Measurements from ENCODE around the gene IFT43. TPM values are rescaled to one million over a fixed set of nuclear protein-coding genes. Genes with fewer than 3 reads are reported as not detected.

The IFT43 gene
- total and polyA plus RNA-seq, 5 donors from 2014 or later = 9.9 to 20.0 (median 15.7) TPM

DNA sequence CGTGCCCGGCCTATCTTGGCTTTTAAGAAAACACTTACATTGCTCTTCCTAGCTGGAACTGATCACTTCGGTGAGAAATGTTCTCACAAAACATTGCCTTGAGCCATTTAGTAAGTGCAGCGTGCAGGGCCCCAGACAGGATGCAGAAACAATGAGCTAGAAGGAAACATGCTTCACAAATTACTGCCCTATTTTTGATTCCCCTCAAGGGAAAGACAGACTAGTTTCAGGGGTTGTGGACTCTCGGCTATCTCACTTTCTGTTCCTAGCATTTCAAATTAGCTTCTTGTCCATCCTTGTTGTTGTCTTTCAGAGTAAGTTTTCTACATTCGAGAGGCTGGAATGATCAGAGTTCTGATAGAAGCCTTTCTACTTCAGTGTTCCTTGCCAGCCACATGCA, 25.3 kb upstream of the IFT43 start:
- H3K4me1 Mint-ChIP-seq = no peaks in the 10 kb centered on the region
- peaks cover 3% of the 10 kb centered on the region for H3K36me3 ChIP-seq (ENCODE audit: control insufficient read depth, insufficient read depth, low read length)
- H3K4me3 Mint-ChIP-seq = no peak overlapping the region
- H3K27me3 Mint-ChIP-seq = no peaks in the 10 kb centered on the region
- no peak overlapping the region for H3K27ac ChIP-seq (ENCODE audit: insufficient read depth, low read length, poor library complexity, severe bottlenecking)
- H3K36me3 Mint-ChIP-seq = peaks cover 22% of the 10 kb centered on the region
- H3K4me1 ChIP-seq (ENCODE audit: control insufficient read depth, insufficient read depth, low read length, poor library complexity, severe bottlenecking) = no peaks in the 10 kb centered on the region
- H3K4me3 ChIP-seq (ENCODE audit: low read depth, low read length) = no peak overlapping the region
- no peaks in the 10 kb centered on the region for H3K27me3 ChIP-seq (ENCODE audit: control insufficient read depth, insufficient read depth, low read length)
- DNase-seq = no peak
- ATAC-seq (ENCODE audit: low read depth in 2 of 2) = no peak
- no peaks in the 10 kb centered on the region for H3K9me3 ChIP-seq (ENCODE audit: control insufficient read depth in 2 of 2, low read length in 2 of 2)
- no peak overlapping the region for H3K27ac Mint-ChIP-seq
- H3K9me3 Mint-ChIP-seq = no peaks in the 10 kb centered on the region

DNA sequence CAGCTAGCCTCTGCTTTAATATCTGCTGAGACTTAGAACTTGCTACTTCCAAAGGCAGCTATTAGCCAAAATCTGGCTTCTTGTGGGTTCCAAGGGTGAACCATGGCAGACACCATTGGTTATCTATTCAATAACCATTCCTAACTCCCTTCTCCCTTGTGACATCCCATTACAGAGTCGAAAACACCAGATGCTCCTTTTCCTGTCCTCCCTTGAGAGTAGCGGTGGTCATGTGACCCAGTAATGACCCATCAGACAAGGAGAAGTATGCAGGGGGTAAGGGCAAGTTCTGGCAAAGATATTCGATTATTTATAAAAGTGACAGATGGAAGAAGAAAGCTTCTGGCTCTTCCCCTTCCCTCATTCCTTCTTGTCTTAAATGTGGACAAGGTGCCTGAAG, 23.9 kb upstream of the IFT43 start:
- Histone ChIP-seq H3K9me3 (ENCODE audit: control insufficient read depth in 2 of 2, low read length in 2 of 2) (no peaks in the 10 kb centered on the region), H3K36me3 (ENCODE audit: control insufficient read depth, insufficient read depth, low read length) (peaks cover 3% of the 10 kb centered on the region), H3K27me3 (ENCODE audit: control insufficient read depth, insufficient read depth, low read length) (no peaks in the 10 kb centered on the region), H3K27ac (ENCODE audit: insufficient read depth, low read length, poor library complexity, severe bottlenecking) (no peak overlapping the region), H3K4me1 (ENCODE audit: control insufficient read depth, insufficient read depth, low read length, poor library complexity, severe bottlenecking) (no peaks in the 10 kb centered on the region), H3K4me3 (ENCODE audit: low read depth, low read length) (no peak overlapping the region)
- H3K4me1 Mint-ChIP-seq = no peaks in the 10 kb centered on the region
- H3K4me3 Mint-ChIP-seq = no peak overlapping the region
- H3K27ac Mint-ChIP-seq = no peak overlapping the region
- ATAC-seq (ENCODE audit: low read depth in 2 of 2) = no peak
- DNase-seq = no peak
- H3K9me3 Mint-ChIP-seq = no peaks in the 10 kb centered on the region
- H3K27me3 Mint-ChIP-seq = no peaks in the 10 kb centered on the region
- peaks cover 31% of the 10 kb centered on the region for H3K36me3 Mint-ChIP-seq

DNA sequence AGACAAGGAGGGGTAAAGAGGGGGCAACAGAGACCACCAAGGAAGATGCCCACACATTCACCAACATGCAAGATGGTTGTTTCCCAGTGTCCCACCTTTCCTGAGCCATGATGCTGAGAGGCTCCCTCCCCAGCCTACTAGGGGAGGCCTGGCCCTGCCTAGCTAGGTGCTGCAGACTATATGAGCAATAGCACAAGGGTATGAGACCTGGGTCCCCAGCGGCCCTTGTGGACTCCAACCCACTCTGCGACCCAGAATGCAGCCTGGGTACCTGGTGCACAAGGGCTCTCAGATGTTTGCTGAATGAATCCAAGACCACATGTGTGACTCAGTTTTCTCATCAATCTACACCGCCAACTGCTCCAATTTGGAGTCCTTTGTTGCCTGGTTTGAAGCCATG, 17.7 kb upstream of the IFT43 start:
- ATAC-seq (ENCODE audit: low read depth in 2 of 2) (no peak), DNase-seq (no peak)
- Histone ChIP-seq H3K36me3 (ENCODE audit: control insufficient read depth, insufficient read depth, low read length) (no peaks in the 10 kb centered on the region), H3K4me3 (ENCODE audit: low read depth, low read length) (no peak overlapping the region), H3K9me3 (ENCODE audit: control insufficient read depth in 2 of 2, low read length in 2 of 2) (no peaks in the 10 kb centered on the region), H3K27ac (ENCODE audit: insufficient read depth, low read length, poor library complexity, severe bottlenecking) (no peak overlapping the region), H3K27me3 (ENCODE audit: control insufficient read depth, insufficient read depth, low read length) (no peaks in the 10 kb centered on the region), H3K4me1 (ENCODE audit: control insufficient read depth, insufficient read depth, low read length, poor library complexity, severe bottlenecking) (no peaks in the 10 kb centered on the region)
- no peaks in the 10 kb centered on the region for H3K9me3 Mint-ChIP-seq
- no peak overlapping the region for H3K4me3 Mint-ChIP-seq
- peaks cover 31% of the 10 kb centered on the region for H3K36me3 Mint-ChIP-seq
- H3K4me1 Mint-ChIP-seq = no peaks in the 10 kb centered on the region
- no peaks in the 10 kb centered on the region for H3K27me3 Mint-ChIP-seq
- no peak overlapping the region for H3K27ac Mint-ChIP-seq

DNA sequence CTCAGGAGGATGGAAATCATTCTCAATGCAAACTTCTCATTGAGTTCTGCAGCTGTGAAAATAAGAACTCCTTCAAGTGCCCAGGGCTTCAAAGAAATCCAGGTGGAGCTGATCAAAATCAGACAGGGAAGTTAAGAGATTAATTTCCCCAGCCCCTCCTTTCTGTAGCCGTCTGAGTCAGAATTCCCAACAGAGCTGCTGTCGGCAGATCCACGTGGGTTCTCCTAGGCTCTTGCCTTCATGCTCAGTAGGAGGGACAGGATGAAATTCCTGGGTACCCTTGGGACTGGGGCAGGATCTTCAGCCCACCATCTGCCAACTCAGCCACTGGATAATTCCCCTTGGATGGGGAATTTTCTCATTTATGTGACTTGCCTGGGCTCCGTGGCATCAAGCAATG, 17.1 kb upstream of the IFT43 start:
- no peak for DNase-seq
- Histone ChIP-seq H3K4me1 (ENCODE audit: control insufficient read depth, insufficient read depth, low read length, poor library complexity, severe bottlenecking) (no peaks in the 10 kb centered on the region), H3K9me3 (ENCODE audit: control insufficient read depth in 2 of 2, low read length in 2 of 2) (no peaks in the 10 kb centered on the region), H3K27me3 (ENCODE audit: control insufficient read depth, insufficient read depth, low read length) (no peaks in the 10 kb centered on the region), H3K27ac (ENCODE audit: insufficient read depth, low read length, poor library complexity, severe bottlenecking) (no peak overlapping the region), H3K36me3 (ENCODE audit: control insufficient read depth, insufficient read depth, low read length) (no peaks in the 10 kb centered on the region), H3K4me3 (ENCODE audit: low read depth, low read length) (no peak overlapping the region)
- Mint-ChIP-seq H3K36me3 (peaks cover 31% of the 10 kb centered on the region), H3K4me3 (no peak overlapping the region), H3K27me3 (no peaks in the 10 kb centered on the region), H3K27ac (no peak overlapping the region), H3K9me3 (no peaks in the 10 kb centered on the region), H3K4me1 (no peaks in the 10 kb centered on the region)
- no peak for ATAC-seq (ENCODE audit: low read depth in 2 of 2)

DNA sequence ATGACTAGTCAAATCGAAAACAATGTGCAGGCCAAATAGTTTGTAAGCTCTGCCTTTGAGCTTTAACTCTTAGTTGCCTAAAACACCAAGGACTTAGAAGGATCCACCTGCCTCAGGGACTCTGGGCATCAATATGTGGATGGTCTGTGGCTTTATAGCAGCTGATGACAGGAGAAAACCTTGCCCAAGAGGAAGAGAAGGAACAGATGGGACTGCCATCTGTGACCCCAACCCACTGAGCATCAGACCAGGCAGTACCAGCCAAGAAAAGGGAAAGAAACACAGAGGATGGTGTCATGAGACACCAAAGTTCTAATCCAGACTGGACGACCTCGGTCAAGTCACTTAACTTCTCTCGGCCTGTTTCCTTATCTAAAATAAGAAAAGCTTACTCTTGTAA, 16.4 kb upstream of the IFT43 start:
- Mint-ChIP-seq H3K4me1 (no peaks in the 10 kb centered on the region), H3K27me3 (no peaks in the 10 kb centered on the region), H3K9me3 (no peaks in the 10 kb centered on the region), H3K4me3 (no peak overlapping the region), H3K27ac (no peak overlapping the region), H3K36me3 (peaks cover 28% of the 10 kb centered on the region)
- no peaks in the 10 kb centered on the region for H3K9me3 ChIP-seq (ENCODE audit: control insufficient read depth in 2 of 2, low read length in 2 of 2)
- DNase-seq = no peak
- no peaks in the 10 kb centered on the region for H3K36me3 ChIP-seq (ENCODE audit: control insufficient read depth, insufficient read depth, low read length)
- no peaks in the 10 kb centered on the region for H3K27me3 ChIP-seq (ENCODE audit: control insufficient read depth, insufficient read depth, low read length)
- ATAC-seq (ENCODE audit: low read depth in 2 of 2) = no peak
- H3K27ac ChIP-seq (ENCODE audit: insufficient read depth, low read length, poor library complexity, severe bottlenecking) = no peak overlapping the region
- no peak overlapping the region for H3K4me3 ChIP-seq (ENCODE audit: low read depth, low read length)
- no peaks in the 10 kb centered on the region for H3K4me1 ChIP-seq (ENCODE audit: control insufficient read depth, insufficient read depth, low read length, poor library complexity, severe bottlenecking)

DNA sequence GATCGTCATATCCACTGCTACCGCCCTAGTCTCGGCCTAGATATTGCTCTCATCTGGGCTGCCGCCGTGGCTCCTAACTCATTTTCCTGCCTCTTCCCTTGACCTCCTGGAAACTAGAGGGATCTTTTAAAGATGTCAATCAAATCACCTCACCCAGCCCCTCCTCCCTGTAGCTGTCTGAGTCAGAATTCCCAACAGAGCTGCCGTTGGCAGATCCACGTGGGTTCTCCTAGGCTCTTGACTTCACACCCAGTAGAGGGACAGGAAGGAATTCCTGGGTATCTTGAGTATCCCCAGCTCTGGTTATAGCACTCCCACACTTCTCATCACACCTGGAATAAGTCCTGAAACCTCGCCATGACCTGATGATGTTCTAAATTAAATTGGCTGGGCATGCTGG, 15.7 kb upstream of the IFT43 start:
- Histone ChIP-seq H3K27ac (ENCODE audit: insufficient read depth, low read length, poor library complexity, severe bottlenecking) (no peak overlapping the region), H3K4me1 (ENCODE audit: control insufficient read depth, insufficient read depth, low read length, poor library complexity, severe bottlenecking) (no peaks in the 10 kb centered on the region), H3K4me3 (ENCODE audit: low read depth, low read length) (no peak overlapping the region), H3K27me3 (ENCODE audit: control insufficient read depth, insufficient read depth, low read length) (no peaks in the 10 kb centered on the region), H3K9me3 (ENCODE audit: control insufficient read depth in 2 of 2, low read length in 2 of 2) (no peaks in the 10 kb centered on the region), H3K36me3 (ENCODE audit: control insufficient read depth, insufficient read depth, low read length) (no peaks in the 10 kb centered on the region)
- H3K9me3 Mint-ChIP-seq = no peaks in the 10 kb centered on the region
- no peak overlapping the region for H3K4me3 Mint-ChIP-seq
- H3K27ac Mint-ChIP-seq = peak overlapping the region in 1 of 3 donors; percentile 26
- no peaks in the 10 kb centered on the region for H3K4me1 Mint-ChIP-seq
- no peaks in the 10 kb centered on the region for H3K27me3 Mint-ChIP-seq
- DNase-seq (no peak), ATAC-seq (ENCODE audit: low read depth in 2 of 2) (no peak)
- peaks cover 26% of the 10 kb centered on the region for H3K36me3 Mint-ChIP-seq

DNA sequence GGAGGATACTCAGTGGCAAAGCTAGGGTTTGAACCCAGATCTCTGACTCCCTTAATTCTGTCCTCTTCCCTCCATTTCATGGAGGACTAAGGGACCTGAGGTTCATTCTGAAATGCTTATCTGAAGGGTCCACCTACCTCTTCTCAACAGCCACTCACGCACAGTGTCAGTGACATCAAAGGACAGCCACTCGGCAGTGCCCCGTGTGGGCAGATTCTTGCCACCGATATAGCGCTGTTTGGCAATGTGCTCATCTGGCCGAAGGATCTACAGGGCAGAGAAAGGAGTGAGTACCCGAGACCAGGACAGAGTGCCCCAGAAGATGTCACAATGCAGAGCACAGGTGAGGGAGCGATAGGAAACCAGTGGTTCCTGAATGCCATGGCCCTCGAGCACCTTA, 14.6 kb upstream of the IFT43 start:
- Histone ChIP-seq H3K36me3 (ENCODE audit: control insufficient read depth, insufficient read depth, low read length) (no peaks in the 10 kb centered on the region), H3K4me1 (ENCODE audit: control insufficient read depth, insufficient read depth, low read length, poor library complexity, severe bottlenecking) (no peaks in the 10 kb centered on the region), H3K27me3 (ENCODE audit: control insufficient read depth, insufficient read depth, low read length) (no peaks in the 10 kb centered on the region), H3K9me3 (ENCODE audit: control insufficient read depth in 2 of 2, low read length in 2 of 2) (no peaks in the 10 kb centered on the region), H3K27ac (ENCODE audit: insufficient read depth, low read length, poor library complexity, severe bottlenecking) (no peak overlapping the region), H3K4me3 (ENCODE audit: low read depth, low read length) (no peak overlapping the region)
- Mint-ChIP-seq H3K27me3 (no peaks in the 10 kb centered on the region), H3K4me3 (no peak overlapping the region), H3K27ac (no peak overlapping the region), H3K4me1 (no peaks in the 10 kb centered on the region), H3K36me3 (peaks cover 23% of the 10 kb centered on the region), H3K9me3 (no peaks in the 10 kb centered on the region)
- ATAC-seq (ENCODE audit: low read depth in 2 of 2) = no peak
- no peak for DNase-seq

DNA sequence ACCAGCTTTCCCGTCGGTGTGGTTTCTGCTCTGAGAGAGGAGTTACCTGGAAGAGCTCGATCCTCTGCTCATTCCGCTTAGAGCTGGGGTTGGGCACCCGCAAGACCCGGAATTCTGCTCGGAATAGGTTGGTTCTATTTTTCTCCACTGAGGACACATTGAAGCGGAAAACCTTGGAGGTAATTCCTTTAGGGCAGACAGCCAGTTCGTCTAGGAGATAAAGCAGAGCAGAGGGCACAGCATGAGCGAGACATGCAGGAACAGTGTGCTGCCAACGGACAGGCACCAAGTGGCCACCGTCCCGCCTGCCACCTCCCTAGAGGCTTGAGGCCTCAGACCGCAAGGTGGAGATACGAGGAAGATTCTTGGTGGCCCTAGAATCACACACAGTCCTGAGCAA, 14.1 kb upstream of the IFT43 start:
- H3K36me3 Mint-ChIP-seq = peaks cover 18% of the 10 kb centered on the region
- no peak for ATAC-seq (ENCODE audit: low read depth in 2 of 2)
- no peak for DNase-seq
- H3K9me3 ChIP-seq (ENCODE audit: control insufficient read depth in 2 of 2, low read length in 2 of 2) = no peaks in the 10 kb centered on the region
- H3K27me3 Mint-ChIP-seq = no peaks in the 10 kb centered on the region
- no peaks in the 10 kb centered on the region for H3K36me3 ChIP-seq (ENCODE audit: control insufficient read depth, insufficient read depth, low read length)
- H3K27ac Mint-ChIP-seq = no peak overlapping the region
- H3K9me3 Mint-ChIP-seq = no peaks in the 10 kb centered on the region
- H3K4me1 Mint-ChIP-seq = no peaks in the 10 kb centered on the region
- no peak overlapping the region for H3K4me3 ChIP-seq (ENCODE audit: low read depth, low read length)
- no peaks in the 10 kb centered on the region for H3K27me3 ChIP-seq (ENCODE audit: control insufficient read depth, insufficient read depth, low read length)
- no peaks in the 10 kb centered on the region for H3K4me1 ChIP-seq (ENCODE audit: control insufficient read depth, insufficient read depth, low read length, poor library complexity, severe bottlenecking)
- no peak overlapping the region for H3K4me3 Mint-ChIP-seq
- no peak overlapping the region for H3K27ac ChIP-seq (ENCODE audit: insufficient read depth, low read length, poor library complexity, severe bottlenecking)

Measured in CD4-positive, CD25-positive, alpha-beta regulatory T cell (primary cell).